Stimulated activated naive CD8-positive, alpha-beta T cell treated with anti-CD3 and anti-CD28 coated beads, Interleukin-15, Interleukin-2, amounts not matched to agents 100 U/mL and 50 U/mL, for 24 hours (primary cell): ENCODE results near the gene SAMD1.

Experiments
- ATAC-seq: fragments of 150-1000 bp; cut with Tn5 transposase; one replicate; pipeline ENCODE4 v1.10.0; 2021
- DNase-seq: peaks from one replicate; pipeline ENCODE4 v3.0.0; 2021

The SAMD1 gene

GRCh38 chr19:14089662-14090508 is 666 bp downstream of the SAMD1 start:
- DNase-seq: peak; percentile 68
- ATAC-seq: peak; percentile 19

DNA sequence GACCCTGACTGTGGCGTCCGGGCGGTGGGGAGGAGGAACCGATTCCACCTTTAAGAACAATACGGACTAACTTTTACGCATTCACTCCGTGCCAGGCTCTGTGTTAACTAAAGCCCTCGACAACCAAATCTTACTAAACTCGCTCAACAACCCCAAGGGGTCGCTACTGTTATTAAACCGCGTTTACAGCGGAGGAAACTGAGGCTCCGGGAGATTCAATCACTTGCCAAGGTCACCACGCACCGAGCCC is 1.2 kb downstream of the SAMD1 start:
- DNase-seq (no peak), ATAC-seq (no peak)

DNA sequence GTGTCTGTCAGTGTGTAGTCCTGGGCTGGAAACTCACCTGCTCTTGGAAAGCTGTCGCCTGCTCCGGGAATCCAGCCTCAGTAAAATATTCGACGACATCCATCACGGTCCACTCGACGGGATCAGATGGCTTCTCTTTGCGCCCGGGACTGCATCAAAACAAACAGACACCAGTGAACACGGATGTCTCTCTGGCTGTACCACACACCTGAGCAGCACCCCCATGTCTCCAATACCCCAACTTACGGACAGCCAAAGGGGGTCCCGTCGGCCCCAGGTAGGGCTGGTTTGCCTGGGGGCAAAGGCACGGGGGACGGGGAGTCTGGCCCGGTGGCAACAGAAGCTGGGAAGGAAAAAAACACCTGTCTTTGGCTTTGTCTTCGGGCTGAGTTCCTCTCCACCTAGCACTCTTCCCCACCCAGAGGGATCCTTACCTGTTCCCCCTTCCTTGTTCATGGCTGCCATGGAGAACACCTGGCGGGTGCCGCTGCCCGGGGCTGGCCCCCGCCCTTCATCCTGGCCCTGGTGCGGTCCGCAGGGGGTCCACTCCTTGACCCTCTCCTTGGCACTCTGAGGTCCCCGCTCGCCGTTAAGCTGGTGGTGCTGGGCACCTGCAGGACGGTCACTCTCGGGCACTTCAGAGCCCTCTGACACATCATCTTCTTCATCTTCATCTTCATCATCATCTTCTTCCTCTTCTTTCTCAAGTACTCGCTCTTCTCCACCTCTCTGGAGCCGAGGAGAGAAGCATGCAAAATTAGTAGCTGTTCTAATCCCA is 1.7 kb downstream of the SAMD1 start:
- DNase-seq (no peak), ATAC-seq (no peak)

- no peak for ATAC-seq
- DNase-seq: no peak
These were observed 4.5 kb downstream of the SAMD1 start for GRCh38 chr19:14086098-14086497.

- DNase-seq (no peak), ATAC-seq (no peak)
These were observed 5.1 kb downstream of the SAMD1 start, which contains the start of gene C19orf67 for GRCh38 chr19:14085309-14085995. Gene C19orf67 (minus strand): TSS chr19:14085783. CDS start chr19:14085627, 156 bp downstream.

DNA sequence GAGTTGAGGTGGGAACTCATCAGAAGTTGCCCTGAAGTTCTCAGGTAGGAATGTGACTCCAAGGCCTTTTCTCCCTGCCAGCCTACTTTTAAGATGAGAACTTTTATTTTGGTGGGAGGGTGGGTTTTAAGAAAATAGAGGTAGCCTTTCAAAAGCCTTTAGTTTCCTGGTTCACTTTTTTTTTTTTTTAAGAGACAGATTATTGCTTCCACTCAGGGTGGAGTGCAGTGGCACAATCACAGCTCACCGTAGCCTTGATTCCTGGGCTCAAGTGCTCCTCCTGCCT is 7.9 kb downstream of the SAMD1 start:
- ATAC-seq (no peak), DNase-seq (no peak)

DNA sequence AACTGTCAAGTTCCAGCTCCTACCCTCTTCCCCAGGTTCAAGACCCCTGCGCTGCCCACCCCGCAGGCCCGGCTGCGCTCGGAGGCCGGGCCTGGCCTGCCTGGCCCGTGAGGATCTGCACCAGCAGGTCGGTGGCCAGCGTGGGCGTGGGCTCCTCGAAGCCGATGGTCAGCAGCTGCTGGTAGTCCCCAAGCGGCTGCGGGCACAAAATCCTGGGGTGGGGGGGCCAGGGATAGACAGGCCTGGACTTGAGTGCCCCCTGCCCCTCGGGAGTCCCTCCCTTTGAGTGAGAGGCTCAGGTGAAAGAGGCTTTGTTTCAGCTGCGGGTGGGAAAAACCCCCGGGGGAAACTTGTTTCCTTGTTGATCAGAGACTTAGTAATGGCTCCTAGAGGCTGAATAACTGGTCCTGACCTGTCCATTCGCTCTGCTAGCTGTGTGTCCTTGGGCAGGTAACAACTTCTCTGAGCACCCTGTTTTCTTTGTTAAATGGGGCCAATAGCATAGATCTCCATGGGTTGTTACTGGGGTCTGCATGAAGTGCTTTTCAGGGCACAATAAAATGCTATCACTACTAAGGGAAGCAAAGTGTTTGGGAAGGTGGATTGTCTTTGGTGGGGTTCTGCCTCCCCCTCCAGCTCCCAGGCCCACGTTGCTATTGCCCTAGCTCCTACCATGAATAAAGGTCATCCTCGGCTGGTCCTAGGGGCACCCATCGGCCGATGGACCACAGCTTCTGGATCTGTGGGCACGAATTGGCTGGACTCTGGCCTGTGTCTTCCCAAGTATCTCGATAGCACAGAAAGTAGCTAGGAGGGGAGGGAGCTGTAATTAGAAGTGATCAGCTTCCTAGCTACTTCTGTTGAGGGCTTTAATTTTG is 8.5 kb downstream of the SAMD1 start:
- ATAC-seq (peak; percentile 5), DNase-seq (peak; percentile 44)

- ATAC-seq (peak; percentile 92), DNase-seq (peak; percentile 99)
These were observed 9.4 kb downstream of the SAMD1 start for GRCh38 chr19:14080887-14081796.

GRCh38 chr19:14078411-14078810 is 12.1 kb downstream of the SAMD1 start:
- DNase-seq: no peak
- ATAC-seq: no peak

DNA sequence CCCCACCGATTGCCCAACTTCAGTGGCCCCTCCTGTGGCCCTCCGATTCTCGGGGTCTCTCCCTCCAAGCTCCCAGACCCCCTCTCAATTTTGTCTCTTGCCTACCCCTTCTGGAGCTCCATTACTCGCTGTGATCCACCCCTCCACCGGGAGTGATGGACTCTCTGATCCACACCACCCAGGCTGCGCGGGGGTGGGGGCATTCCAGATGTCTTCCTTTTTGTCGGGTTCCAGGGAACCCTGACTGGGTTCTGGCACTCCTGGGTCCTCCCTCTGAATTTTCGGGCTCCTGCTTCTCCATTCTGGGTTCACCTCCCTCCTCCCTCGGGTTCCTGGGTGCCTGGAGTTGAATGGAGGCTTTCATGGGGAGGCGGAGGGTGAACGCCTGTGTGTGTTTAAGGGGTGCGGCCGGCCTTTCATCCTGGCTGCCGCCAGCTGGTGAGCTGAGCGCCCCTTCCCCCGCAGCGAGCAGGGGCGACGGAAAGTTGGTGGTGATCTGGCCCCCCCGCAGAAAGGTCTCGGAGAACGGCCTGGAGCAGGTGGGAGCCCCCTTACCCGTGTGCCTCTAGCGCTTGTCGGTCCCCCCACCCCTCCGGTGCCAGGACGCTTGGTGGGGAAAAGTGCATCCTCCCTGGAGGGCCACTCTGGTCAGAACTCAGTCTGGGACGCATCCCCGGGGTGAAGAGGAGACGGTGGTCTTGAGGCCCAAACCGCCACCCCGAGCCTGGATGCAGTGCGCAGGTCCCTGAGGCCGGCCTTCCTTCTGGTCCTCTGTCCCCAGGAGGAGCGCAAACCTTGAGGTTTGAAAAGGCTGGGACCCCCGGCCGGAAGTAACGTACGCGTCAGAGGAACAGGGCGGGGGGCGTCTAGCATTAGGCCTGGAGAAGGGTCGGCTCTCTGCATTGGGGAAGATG is 16.4 kb downstream of the SAMD1 start:
- no peak for ATAC-seq

GRCh38 chr19:14073261-14073924 is 17.2 kb downstream of the SAMD1 start:
- ATAC-seq (peak; percentile 74), DNase-seq (peak; percentile 85)

More for the DNA sequence above, 16.4 kb downstream of the SAMD1 start:
- peak; percentile 48 for DNase-seq

GRCh38 chr19:14072535-14073260 is 17.9 kb downstream of the SAMD1 start, which contains the start of gene MISP3:
Gene MISP3 (plus strand): TSS chr19:14072786. CDS start chr19:14073310, 524 bp downstream.
- DNase-seq: peak; percentile 65
- peak; percentile 12 for ATAC-seq

GRCh38 chr19:14070268-14071050 is 20.1 kb downstream of the SAMD1 start:
- ATAC-seq: no peak
- DNase-seq: no peak

- no peak for DNase-seq
- no peak for ATAC-seq
These were observed 24.4 kb downstream of the SAMD1 start for GRCh38 chr19:14066134-14066533.

DNA sequence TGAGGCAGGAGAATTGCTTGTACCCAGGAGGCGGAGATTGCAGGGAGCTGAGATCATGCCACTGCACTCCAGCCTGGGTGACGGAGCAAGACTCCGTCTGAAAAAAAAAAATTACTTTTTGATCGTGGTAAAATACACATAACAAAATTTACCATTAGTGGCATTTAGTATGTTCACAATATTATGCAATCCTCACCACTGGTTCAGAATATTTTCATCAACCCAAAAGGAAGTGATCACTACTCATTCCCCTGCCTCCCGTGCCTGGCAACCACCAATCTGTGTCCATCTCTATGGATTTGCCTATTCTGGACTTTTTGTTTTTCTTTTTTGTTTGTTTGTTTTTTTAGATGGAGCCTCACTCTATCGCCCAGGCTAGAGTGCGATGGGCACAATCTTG is 27.4 kb downstream of the SAMD1 start:
- DNase-seq (no peak), ATAC-seq (no peak)

- ATAC-seq (no peak), DNase-seq (no peak)
These were observed 28.0 kb downstream of the SAMD1 start for GRCh38 chr19:14062558-14062855.

DNA sequence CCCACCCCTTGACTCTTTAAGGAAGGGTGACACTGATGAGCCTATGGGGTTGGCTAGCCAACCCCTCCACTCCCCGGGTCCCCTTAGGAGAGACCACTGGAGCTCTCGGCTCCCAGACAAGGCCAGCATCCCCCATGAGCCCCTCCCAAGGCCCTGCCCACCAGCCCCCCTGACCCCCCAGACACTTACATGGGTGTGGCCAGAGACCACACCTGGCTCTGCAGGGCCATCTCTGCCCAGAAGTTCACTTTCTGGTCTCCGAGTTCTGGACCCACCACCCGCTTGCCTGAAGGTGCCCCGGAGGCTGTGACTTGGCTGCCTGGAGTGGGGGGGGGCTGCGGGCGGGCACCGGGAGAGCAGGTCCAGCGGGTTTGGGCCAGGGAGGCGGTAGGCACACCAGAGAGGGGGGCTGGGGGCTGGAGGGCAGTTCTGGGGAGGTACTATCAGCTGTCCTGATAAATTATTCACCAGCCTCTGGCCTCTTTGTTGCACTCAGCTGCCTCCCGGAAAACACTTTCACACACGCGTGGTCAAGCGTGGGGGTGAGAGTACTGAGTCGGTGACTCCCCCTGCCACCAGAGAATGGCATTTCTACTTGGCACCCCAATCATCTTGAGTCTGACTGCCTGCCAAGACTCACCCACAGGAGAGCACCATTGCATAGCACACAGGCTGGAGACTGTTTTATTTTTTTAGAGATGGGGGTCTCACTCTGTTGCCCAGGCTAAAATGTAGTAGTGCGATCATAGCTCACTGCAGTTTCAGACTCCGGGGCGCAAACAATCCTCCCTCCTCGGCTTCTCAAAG is 28.6 kb downstream of the SAMD1 start, which contains the start of gene PALM3:
PALM3 (minus strand) TSS at position 326 of the 807 bp plus-strand sequence; CDS start at position 230, 96 bp downstream.
- ATAC-seq (no peak), DNase-seq (no peak)
